ENCODE measurements around the gene USP6.

Gene USP6

DNA sequence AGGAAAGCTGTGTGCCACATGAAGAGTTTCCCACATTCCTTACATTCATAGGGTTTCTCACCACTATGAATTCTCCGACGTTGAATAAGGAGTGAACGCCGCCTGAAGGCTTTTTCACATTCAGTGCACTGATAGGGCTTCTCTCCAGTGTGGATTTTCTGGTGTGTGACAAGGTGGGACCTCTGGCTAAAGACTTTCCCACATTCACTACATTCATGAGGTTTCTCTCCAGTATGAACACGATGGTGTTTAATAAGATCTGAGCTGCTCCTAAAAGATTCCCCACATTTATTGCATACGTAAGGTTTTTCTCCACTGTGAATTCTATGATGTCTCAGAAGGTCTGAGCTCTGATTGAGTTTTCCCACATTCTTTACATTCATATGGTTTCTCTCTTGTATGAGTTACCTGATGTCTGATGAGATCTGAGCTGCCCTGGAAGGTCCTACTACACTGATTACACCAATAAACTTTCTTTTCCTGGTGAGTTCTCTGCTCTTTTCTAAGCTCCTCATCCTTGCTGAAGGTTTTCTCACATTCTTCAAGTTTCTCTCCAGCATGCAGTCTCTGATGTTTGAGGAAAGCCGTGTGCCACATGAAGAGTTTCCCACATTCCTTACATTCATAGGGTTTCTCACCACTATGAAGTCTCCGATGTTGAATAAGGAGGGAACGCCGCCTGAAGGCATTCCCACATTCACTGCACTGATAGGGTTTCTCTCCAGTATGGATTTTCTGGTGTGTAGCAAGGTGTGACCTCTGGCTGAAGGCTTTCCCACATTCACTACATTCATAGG lies 65.9 kb downstream of the USP6 start:
- Histone ChIP-seq H3K9ac (ENCODE audit: low read length) (no peak overlapping the region), H3K4me1 (ENCODE audit: insufficient read depth, low read length, severe bottlenecking) (no peaks in the 10 kb centered on the region), H3K9me3 (ENCODE audit: low read length) (peaks cover 70% of the 10 kb centered on the region), H3K4me2 (ENCODE audit: low read length) (no peak overlapping the region), H4K20me1 (ENCODE audit: insufficient read depth, low read length) (no peaks in the 10 kb centered on the region), H3K4me3 (ENCODE audit: low read depth, low read length, poor library complexity, severe bottlenecking) (no peak overlapping the region), H3K9me2 (ENCODE audit: low read depth, low read length) (no peaks in the 10 kb centered on the region), H3K79me2 (ENCODE audit: insufficient read depth, low read length) (no peaks in the 10 kb centered on the region), H3K27me3 (ENCODE audit: insufficient read depth, low read length) (no peaks in the 10 kb centered on the region), H3K27ac (ENCODE audit: low read depth, low read length, poor library complexity, severe bottlenecking) (no peak overlapping the region), H3F3A (ENCODE audit: insufficient read depth, low read length) (0 out of 2 replicates have a peak, but pooled peaks cover 7% of the 10 kb centered on the region), H2AFZ (ENCODE audit: low read length) (no peak overlapping the region), H3K36me3 (ENCODE audit: insufficient read depth, low read length) (peaks cover 42% of the 10 kb centered on the region)
- TF ChIP-seq, protein P1, sequence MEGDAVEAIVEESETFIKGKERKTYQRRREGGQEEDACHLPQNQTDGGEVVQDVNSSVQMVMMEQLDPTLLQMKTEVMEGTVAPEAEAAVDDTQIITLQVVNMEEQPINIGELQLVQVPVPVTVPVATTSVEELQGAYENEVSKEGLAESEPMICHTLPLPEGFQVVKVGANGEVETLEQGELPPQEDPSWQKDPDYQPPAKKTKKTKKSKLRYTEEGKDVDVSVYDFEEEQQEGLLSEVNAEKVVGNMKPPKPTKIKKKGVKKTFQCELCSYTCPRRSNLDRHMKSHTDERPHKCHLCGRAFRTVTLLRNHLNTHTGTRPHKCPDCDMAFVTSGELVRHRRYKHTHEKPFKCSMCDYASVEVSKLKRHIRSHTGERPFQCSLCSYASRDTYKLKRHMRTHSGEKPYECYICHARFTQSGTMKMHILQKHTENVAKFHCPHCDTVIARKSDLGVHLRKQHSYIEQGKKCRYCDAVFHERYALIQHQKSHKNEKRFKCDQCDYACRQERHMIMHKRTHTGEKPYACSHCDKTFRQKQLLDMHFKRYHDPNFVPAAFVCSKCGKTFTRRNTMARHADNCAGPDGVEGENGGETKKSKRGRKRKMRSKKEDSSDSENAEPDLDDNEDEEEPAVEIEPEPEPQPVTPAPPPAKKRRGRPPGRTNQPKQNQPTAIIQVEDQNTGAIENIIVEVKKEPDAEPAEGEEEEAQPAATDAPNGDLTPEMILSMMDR (IDR thresholded peaks at IDR 0.05; ENCODE audit: low read length): no peak
- TF ChIP-seq EZH2 (IDR thresholded peaks at IDR 0.05; ENCODE audit: borderline replicate concordance, low read length): no peak

DNA sequence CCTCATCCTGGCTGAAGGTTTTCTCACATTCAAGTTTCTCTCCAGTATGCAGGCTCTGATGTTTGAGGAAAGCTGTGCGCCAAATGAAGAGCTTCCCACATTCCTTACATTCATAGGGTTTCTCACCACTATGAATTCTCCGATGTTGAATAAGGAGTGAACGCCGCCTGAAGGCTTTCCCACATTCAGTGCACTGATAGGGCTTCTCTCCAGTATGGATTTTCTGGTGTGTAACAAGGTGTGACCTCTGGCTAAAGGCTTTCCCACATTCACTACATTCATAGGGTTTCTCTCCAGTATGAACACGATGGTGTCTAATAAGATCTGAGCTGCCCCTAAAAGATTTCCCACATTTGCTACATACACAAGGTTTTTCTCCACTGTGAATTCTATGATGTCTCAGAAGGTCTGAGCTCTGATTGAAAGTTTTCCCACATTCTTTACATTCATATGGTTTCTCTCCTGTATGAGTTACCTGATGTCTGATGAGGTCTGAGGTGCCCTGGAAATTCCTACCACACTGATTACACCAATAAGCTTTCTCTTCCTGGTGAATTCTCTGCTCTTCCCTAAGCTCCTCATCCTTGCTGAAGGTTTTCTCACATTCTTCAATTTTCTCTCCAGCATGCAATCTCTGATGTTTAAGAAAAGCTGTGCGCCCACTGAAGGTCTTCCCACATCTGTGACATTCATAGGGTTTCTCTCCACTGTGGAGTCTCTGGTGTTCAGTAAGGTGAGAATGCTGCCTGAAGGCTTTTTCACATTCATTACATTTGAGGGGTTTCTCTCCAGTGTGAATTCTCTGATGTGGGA lies 67.0 kb downstream of the USP6 start:
- Histone ChIP-seq H3K9ac (ENCODE audit: low read length) (no peak overlapping the region), H3K9me3 (ENCODE audit: low read length) (peaks cover 68% of the 10 kb centered on the region), H4K20me1 (ENCODE audit: insufficient read depth, low read length) (no peaks in the 10 kb centered on the region), H3K36me3 (ENCODE audit: insufficient read depth, low read length) (peaks cover 53% of the 10 kb centered on the region), H3F3A (ENCODE audit: insufficient read depth, low read length) (0 out of 2 replicates have a peak, but pooled peaks cover 7% of the 10 kb centered on the region), H3K79me2 (ENCODE audit: insufficient read depth, low read length) (no peaks in the 10 kb centered on the region), H3K4me2 (ENCODE audit: low read length) (no peak overlapping the region), H3K27ac (ENCODE audit: low read depth, low read length, poor library complexity, severe bottlenecking) (no peak overlapping the region), H3K9me2 (ENCODE audit: low read depth, low read length) (no peaks in the 10 kb centered on the region), H3K4me3 (ENCODE audit: low read depth, low read length, poor library complexity, severe bottlenecking) (no peak overlapping the region), H2AFZ (ENCODE audit: low read length) (no peak overlapping the region), H3K27me3 (ENCODE audit: insufficient read depth, low read length) (no peaks in the 10 kb centered on the region), H3K4me1 (ENCODE audit: insufficient read depth, low read length, severe bottlenecking) (no peaks in the 10 kb centered on the region)
- no peak for TF ChIP-seq EZH2 (IDR thresholded peaks at IDR 0.05; ENCODE audit: borderline replicate concordance, low read length)
- TF ChIP-seq, protein P1 (IDR thresholded peaks at IDR 0.05; ENCODE audit: low read length): no peak

DNA sequence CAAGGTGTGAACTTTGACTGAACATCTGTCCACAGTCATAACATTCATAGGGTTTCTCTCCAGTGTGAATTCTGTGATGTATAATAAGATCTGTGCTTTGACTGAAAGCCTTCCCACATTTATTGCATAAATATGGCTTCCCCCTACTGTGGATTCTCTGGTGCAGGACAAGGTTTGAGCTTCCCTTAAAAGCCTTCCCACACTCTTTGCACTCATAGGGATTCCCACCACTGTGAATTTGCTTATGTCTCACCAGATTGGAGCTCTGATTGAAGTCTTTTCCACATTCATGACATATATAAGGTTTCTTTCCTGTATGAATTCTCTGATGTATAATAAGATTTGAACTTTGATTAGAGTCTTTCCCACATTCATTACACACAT lies 67.6 kb downstream of the USP6 start:
- no peak overlapping the region for H3K4me2 ChIP-seq (ENCODE audit: low read length)
- H3K36me3 ChIP-seq (ENCODE audit: insufficient read depth, low read length): peaks cover 59% of the 10 kb centered on the region
- H3F3A ChIP-seq (ENCODE audit: insufficient read depth, low read length): 0 out of 2 replicates have a peak, but pooled peaks cover 7% of the 10 kb centered on the region
- H3K27ac ChIP-seq (ENCODE audit: low read depth, low read length, poor library complexity, severe bottlenecking): no peak overlapping the region
- H3K79me2 ChIP-seq (ENCODE audit: insufficient read depth, low read length): no peaks in the 10 kb centered on the region
- H3K4me3 ChIP-seq (ENCODE audit: low read depth, low read length, poor library complexity, severe bottlenecking): no peak overlapping the region
- TF ChIP-seq, protein P1 (IDR thresholded peaks at IDR 0.05; ENCODE audit: low read length): no peak
- peaks cover 69% of the 10 kb centered on the region for H3K9me3 ChIP-seq (ENCODE audit: low read length)
- no peaks in the 10 kb centered on the region for H3K4me1 ChIP-seq (ENCODE audit: insufficient read depth, low read length, severe bottlenecking)
- no peak overlapping the region for H3K9ac ChIP-seq (ENCODE audit: low read length)
- H3K9me2 ChIP-seq (ENCODE audit: low read depth, low read length): no peaks in the 10 kb centered on the region
- no peaks in the 10 kb centered on the region for H3K27me3 ChIP-seq (ENCODE audit: insufficient read depth, low read length)
- H4K20me1 ChIP-seq (ENCODE audit: insufficient read depth, low read length): no peaks in the 10 kb centered on the region
- H2AFZ ChIP-seq (ENCODE audit: low read length): no peak overlapping the region

All from OCI-LY1 (cell line).